GM18861 (cell line): ENCODE results near the gene RASGRP2.

ENCODE experiments used
- ATAC-seq: cut with Tn5 transposase; IDR thresholded peaks from one replicate; pipeline ENCODE4 v1.9.1; 2021; ENCODE audit not compliant: unreplicated experiment

Gene RASGRP2

GRCh38 chr11:64742087-64742888 lies 1.7 kb downstream of the RASGRP2 start:
- no peak for ATAC-seq

GRCh38 chr11:64741375-64742086 lies 2.4 kb downstream of the RASGRP2 start:
- no peak for ATAC-seq

GRCh38 chr11:64739871-64740270 lies 4.1 kb downstream of the RASGRP2 start:
- no peak for ATAC-seq

GRCh38 chr11:64736654-64737053 lies 7.3 kb downstream of the RASGRP2 start:
- ATAC-seq, result no peak

- no peak for ATAC-seq
Measured at GRCh38 chr11:64735725-64736259, 8.2 kb downstream of the RASGRP2 start.

GRCh38 chr11:64734811-64735724 lies 8.9 kb downstream of the RASGRP2 start:
- no peak for ATAC-seq

GRCh38 chr11:64731601-64732000 lies 12.3 kb downstream of the RASGRP2 start:
- no peak for ATAC-seq

GRCh38 chr11:64729851-64730382 lies 14.0 kb downstream of the RASGRP2 start:
- ATAC-seq, result no peak

GRCh38 chr11:64728757-64729365 lies 15.1 kb downstream of the RASGRP2 start:
- no peak for ATAC-seq

- ATAC-seq, result no peak
Measured at GRCh38 chr11:64726867-64727530, 16.9 kb downstream of the RASGRP2 start.

GRCh38 chr11:64726211-64726641 lies 17.7 kb downstream of the RASGRP2 start:
- ATAC-seq, result no peak

GRCh38 chr11:64724863-64725532 lies 18.9 kb downstream of the RASGRP2 start:
- ATAC-seq, result no peak

- ATAC-seq, result no peak
Measured at GRCh38 chr11:64723907-64724862, 19.8 kb downstream of the RASGRP2 start.

GRCh38 chr11:64723117-64723906 lies 20.6 kb downstream of the RASGRP2 start, which contains the start of gene NRXN2:
NRXN2 (minus strand) TSS chr11:64723197; CDS start chr11:64713699, 9,498 bp downstream.
- no peak for ATAC-seq

GRCh38 chr11:64722141-64723065 lies 21.5 kb downstream of the RASGRP2 start:
- ATAC-seq, result no peak

GRCh38 chr11:64721359-64721699 lies 22.6 kb downstream of the RASGRP2 start:
- no peak for ATAC-seq
